ENCODE data around the gene SPOUT1. TPM values are rescaled to one million over a fixed set of nuclear protein-coding genes. Genes with fewer than 3 reads are reported as not detected.
A peak's percentile ranks its signal among the peaks of the same experiment; 100 is the strongest.

The SPOUT1 gene
- total and polyA plus RNA-seq, 2 of the 13 experiments (the other 11 are each of a cell fraction or from before 2014, with no cell fraction given), result 39.0 to 45.8 TPM

DNA sequence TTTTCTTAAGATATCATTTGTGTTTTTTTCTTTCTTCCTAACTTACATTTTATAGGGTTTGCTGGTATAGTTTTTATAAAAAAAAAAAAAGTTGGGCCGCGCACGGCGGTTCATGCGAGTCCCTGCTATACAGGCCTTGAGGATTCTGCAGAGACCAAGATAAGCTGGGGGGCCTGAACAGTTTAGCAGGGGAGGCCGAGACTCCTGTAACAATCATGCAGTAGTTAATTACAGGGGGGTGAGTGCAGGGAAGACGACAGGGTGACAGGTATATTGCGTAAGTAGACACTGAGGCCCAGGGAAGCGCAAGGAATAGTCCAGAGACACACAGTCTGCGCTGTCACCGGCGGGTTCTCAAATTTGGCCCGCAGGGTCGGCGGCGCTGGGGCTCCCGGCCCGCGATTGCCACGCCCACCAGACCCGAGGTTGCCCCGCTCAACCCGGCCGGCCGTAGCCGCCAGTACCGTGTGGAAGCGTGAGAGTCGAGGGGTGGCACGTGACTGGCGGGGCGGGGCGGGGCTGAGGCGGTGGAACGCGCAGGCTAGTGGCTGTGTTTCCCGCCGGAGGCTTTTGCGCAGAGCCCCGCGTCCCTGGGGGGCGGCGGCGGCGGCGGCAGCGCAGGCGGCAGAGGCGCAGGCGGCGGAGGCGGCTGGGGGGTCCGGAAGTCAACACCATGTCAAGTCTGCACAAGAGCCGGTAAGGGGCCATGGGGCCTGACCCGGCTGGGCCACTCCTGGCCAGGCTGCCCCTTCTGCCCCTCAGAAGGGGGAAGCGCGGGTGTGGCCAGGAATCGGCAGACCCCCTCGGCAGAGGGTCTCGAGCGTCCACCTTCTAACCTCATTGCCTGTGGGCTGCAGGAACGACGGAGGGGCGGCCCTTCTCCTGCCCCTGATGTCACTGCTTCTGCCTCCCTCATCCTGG lies 42.7 kb downstream of the SPOUT1 start, which contains the start of gene TBC1D13 (continued):
- TF ChIP-seq, protein P1, sequence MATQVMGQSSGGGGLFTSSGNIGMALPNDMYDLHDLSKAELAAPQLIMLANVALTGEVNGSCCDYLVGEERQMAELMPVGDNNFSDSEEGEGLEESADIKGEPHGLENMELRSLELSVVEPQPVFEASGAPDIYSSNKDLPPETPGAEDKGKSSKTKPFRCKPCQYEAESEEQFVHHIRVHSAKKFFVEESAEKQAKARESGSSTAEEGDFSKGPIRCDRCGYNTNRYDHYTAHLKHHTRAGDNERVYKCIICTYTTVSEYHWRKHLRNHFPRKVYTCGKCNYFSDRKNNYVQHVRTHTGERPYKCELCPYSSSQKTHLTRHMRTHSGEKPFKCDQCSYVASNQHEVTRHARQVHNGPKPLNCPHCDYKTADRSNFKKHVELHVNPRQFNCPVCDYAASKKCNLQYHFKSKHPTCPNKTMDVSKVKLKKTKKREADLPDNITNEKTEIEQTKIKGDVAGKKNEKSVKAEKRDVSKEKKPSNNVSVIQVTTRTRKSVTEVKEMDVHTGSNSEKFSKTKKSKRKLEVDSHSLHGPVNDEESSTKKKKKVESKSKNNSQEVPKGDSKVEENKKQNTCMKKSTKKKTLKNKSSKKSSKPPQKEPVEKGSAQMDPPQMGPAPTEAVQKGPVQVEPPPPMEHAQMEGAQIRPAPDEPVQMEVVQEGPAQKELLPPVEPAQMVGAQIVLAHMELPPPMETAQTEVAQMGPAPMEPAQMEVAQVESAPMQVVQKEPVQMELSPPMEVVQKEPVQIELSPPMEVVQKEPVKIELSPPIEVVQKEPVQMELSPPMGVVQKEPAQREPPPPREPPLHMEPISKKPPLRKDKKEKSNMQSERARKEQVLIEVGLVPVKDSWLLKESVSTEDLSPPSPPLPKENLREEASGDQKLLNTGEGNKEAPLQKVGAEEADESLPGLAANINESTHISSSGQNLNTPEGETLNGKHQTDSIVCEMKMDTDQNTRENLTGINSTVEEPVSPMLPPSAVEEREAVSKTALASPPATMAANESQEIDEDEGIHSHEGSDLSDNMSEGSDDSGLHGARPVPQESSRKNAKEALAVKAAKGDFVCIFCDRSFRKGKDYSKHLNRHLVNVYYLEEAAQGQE (IDR thresholded peaks at IDR 0.05; ENCODE audit: borderline replicate concordance in 1 of 2, low read depth in 1 of 2, low read length in 2 of 2), result peak in 1 of 2 experiments; percentile 21; a peak in 1 of 4 replicates
- peak; percentile 47; the same call in 1 of the 2 replicates for TF ChIP-seq XBP1 (CRISPR knock-in tag; IDR thresholded peaks at IDR 0.05)
- TF ChIP-seq ZMAT3 (CRISPR knock-in tag; conservative IDR thresholded peaks at IDR 0.05), result peak; percentile 98
- TF ChIP-seq ZNF446 (CRISPR knock-in tag; IDR thresholded peaks at IDR 0.05), result no peak; the same call in 1 of the 2 replicates
- TF ChIP-seq, protein P2, sequence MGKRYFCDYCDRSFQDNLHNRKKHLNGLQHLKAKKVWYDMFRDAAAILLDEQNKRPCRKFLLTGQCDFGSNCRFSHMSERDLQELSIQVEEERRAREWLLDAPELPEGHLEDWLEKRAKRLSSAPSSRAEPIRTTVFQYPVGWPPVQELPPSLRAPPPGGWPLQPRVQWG (CRISPR knock-in tag; IDR thresholded peaks at IDR 0.05; ENCODE audit: borderline replicate concordance, low read depth), result no peak
- TF ChIP-seq, protein P3, sequence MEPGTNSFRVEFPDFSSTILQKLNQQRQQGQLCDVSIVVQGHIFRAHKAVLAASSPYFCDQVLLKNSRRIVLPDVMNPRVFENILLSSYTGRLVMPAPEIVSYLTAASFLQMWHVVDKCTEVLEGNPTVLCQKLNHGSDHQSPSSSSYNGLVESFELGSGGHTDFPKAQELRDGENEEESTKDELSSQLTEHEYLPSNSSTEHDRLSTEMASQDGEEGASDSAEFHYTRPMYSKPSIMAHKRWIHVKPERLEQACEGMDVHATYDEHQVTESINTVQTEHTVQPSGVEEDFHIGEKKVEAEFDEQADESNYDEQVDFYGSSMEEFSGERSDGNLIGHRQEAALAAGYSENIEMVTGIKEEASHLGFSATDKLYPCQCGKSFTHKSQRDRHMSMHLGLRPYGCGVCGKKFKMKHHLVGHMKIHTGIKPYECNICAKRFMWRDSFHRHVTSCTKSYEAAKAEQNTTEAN (CRISPR knock-in tag; conservative IDR thresholded peaks at IDR 0.05), result peak; percentile 83
- no peak for TF ChIP-seq FOXK2 (IDR thresholded peaks at IDR 0.05)
- TF ChIP-seq ZNF816 (CRISPR knock-in tag; IDR thresholded peaks at IDR 0.05; ENCODE audit: borderline replicate concordance), result peak; percentile 98
- peak; percentile 95 for TF ChIP-seq HOXA5 (CRISPR knock-in tag; IDR thresholded peaks at IDR 0.05)
- TF ChIP-seq ZNF780A (CRISPR knock-in tag; IDR thresholded peaks at IDR 0.05), result peak; percentile 87; the same call in 1 of the 2 replicates
- peak; percentile 53; the same call in 1 of the 2 replicates for TF ChIP-seq DR1 (CRISPR knock-in tag; IDR thresholded peaks at IDR 0.05)
- TF ChIP-seq ZNF530 (CRISPR knock-in tag; IDR thresholded peaks at IDR 0.05; ENCODE audit: low read depth), result no peak
- 0 out of 2 replicates have a peak, but pooled peaks have one; percentile 74 for TF ChIP-seq NPAS2 (CRISPR knock-in tag; IDR thresholded peaks at IDR 0.05; ENCODE audit: borderline replicate concordance)
- TF ChIP-seq HIVEP1 (CRISPR knock-in tag; IDR thresholded peaks at IDR 0.05), result peak; percentile 95
- no peak for TF ChIP-seq ZKSCAN5 (CRISPR knock-in tag; IDR thresholded peaks at IDR 0.05)
- TF ChIP-seq, protein P4, sequence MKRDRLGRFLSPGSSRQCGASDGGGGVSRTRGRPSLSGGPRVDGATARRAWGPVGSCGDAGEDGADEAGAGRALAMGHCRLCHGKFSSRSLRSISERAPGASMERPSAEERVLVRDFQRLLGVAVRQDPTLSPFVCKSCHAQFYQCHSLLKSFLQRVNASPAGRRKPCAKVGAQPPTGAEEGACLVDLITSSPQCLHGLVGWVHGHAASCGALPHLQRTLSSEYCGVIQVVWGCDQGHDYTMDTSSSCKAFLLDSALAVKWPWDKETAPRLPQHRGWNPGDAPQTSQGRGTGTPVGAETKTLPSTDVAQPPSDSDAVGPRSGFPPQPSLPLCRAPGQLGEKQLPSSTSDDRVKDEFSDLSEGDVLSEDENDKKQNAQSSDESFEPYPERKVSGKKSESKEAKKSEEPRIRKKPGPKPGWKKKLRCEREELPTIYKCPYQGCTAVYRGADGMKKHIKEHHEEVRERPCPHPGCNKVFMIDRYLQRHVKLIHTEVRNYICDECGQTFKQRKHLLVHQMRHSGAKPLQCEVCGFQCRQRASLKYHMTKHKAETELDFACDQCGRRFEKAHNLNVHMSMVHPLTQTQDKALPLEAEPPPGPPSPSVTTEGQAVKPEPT (CRISPR knock-in tag; IDR thresholded peaks at IDR 0.05; ENCODE audit: low read depth), result peak; percentile 75; the same call in 1 of the 2 replicates
- TF ChIP-seq FOXO1 (CRISPR knock-in tag; IDR thresholded peaks at IDR 0.05), result no peak
- no peak for TF ChIP-seq TP53 (CRISPR knock-in tag; conservative IDR thresholded peaks at IDR 0.05)
- no peak for TF ChIP-seq SRSF9 (IDR thresholded peaks at IDR 0.05; ENCODE audit: borderline replicate concordance, insufficient read depth, low read depth, low read length, poor library complexity, severe bottlenecking)
